GM18511 (cell line): ENCODE measurements around the gene IL36B.

ENCODE experiments used
- ATAC-seq: cut with Tn5 transposase; IDR thresholded peaks from one replicate; pipeline ENCODE4 v1.9.1; 2021; ENCODE audit warnings: mild to moderate bottlenecking, moderate library complexity; ENCODE audit not compliant: unreplicated experiment

IL36B gene

DNA sequence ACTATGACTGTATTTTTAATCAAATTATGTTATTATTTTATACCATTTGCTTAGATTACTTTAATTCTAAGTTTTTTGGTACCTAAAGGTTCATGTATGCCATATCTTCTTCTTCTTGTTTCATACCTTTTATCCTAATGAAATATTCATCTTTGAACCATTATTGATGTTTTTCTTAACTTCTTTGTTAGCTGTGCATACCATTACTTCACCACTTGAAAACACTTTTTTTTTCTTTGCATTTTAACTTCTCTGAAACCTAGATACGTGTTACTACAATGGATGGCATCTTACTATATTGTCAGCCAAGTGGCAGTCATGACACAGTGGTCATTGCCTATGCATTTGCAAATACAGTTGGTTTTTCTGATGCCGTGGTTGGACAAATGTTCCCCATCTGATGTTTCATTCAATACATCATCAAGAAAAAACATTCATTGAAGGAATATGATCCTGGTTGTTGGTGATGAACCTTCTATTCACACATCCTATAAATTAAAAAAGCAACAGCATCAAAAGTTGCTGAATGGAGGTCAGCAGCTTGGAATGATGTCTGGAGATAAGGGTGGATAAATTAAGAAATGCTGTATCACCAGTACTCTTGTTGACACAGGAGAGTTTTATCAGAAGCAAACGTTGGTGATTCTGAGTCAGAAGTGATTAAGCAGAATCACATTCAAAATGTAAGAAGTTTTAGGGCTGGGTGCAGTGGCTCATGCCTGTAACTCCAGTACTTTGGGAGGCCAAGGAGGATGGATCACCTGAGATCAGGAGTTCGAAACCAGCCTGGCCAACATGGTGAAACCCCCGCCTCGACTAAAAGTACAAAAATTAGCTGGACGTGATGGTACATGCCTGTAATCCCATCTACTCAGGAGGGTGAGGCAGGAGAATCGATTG is 40.0 kb downstream of the IL36B start:
- no peak for ATAC-seq

DNA sequence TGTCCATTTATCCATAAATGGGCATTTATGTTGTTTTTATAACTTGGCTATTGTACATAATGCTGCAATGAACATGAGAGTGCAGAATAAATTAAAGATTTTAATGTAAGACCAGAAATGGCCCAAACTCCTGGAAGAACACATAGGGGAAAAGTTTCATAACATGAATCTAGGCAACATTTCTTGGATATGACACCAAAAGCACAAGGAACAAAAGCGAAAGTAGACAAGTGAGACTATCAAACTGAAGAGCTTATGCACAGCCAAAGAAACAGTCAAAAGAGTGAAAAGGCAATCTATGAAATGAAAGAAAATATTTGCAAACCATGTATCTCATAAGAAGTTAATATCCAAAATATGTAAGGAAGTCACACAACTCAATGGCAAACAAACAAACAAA is 41.6 kb downstream of the IL36B start:
- ATAC-seq: no peak

- ATAC-seq: no peak
These were observed 42.6 kb downstream of the IL36B start for GRCh38 chr2:113010088-113010487.

- ATAC-seq: no peak
These were observed 43.0 kb downstream of the IL36B start for GRCh38 chr2:113009622-113010021.

GRCh38 chr2:113007250-113007649 is 45.4 kb downstream of the IL36B start:
- ATAC-seq: no peak

DNA sequence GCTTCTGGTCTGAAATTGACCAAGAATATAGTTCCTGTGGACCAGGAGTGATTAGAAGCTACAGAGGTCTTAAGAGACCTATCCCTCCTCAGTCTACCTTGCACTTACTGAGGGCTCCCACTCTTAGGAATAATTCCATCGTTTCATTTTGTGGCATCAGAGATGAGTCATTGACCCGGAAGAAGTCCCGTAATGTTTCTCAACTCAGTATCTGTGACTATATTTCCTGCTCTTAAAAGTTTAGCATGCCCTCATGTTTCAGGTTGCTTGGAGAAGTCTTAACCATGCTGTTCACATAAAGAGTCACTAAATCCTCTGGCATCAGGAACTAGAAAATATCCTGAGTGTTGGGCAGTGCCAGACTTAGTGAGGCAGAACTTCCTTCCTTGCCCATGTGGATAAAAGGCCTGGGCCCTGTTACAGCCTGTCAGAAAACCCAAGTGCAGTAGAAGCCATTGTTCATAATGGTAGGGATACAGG is 47.6 kb downstream of the IL36B start, which contains the start of gene IL36A:
TSS of gene IL36A (plus strand) at position 430 of the 480 bp plus-strand sequence. CDS start 413 bp downstream, outside the sequence.
- no peak for ATAC-seq

- no peak for ATAC-seq
These were observed 50.0 kb downstream of the IL36B start for GRCh38 chr2:113002677-113003076.

- no peak for ATAC-seq
These were observed 52.2 kb downstream of the IL36B start for GRCh38 chr2:113000436-113000835.

- no peak for ATAC-seq
These were observed 55.5 kb downstream of the IL36B start for GRCh38 chr2:112997151-112997550.

DNA sequence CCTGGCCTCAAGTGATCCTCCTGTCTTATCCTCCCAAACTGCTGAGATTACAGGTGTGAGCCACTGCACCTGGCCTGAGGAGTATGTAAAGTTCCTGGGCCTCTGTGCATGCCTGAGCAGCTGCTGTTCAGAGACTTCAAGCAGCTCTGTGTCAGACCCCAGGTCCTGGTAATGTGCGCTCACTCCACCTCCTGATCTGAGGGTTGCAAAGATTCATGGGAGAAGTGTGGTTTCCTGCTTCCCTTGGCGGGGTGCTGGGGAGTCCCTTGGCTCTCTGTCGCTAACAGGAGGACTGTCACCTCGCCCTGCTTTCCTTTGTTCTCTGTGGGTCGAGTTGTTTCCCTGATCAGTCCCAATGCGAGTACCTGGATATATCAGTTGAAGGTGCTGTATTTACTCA is 56.0 kb downstream of the IL36B start:
- no peak for ATAC-seq

DNA sequence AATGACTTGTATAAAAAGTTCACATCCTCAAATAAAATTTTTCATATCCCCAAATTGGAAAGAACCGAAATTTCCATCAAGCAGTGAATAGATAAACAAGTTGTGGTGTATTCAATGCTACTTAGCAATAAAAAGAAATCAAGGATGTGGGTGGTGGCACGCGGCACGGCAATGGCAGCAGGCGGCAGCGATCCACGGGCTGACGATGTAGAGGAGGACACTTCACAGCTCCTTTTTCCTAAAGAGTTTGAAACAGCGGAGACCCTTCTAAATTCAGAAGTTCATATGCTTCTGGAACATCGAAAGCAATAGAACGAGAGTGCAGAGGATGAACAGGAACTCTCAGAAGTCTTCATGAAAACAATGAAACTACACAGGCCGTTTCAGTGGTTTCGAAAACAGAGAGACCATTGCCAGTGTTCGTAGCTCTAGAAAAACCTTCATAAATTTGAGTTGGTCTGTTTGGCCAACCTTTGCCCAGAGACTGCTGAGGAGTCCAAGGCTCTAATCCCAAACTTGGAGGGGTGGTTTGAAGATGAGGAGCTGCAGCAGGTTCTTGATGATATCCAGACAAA is 57.2 kb downstream of the IL36B start:
- no peak for ATAC-seq

GRCh38 chr2:112994648-112995047 is 58.0 kb downstream of the IL36B start:
- ATAC-seq: no peak

- no peak for ATAC-seq
These were observed 58.8 kb downstream of the IL36B start for GRCh38 chr2:112993831-112994230.

DNA sequence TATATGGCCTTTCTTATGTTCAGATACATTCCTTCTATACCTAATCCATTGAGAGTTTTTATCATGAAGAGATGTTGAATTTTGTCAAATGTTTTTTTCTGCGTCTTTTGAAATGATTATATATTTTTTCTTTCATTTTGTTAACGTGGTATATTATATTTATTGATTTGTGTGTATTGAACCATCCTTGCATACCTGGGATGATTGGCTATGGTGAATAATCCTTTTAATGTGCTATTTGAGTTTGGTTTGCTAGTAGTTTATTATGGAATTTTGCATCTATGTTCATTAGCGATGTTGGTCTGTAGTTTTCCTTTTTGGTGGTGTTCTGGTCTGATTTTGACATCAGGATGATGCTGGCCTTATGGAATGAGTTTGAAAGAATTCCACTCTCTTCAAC is 63.1 kb downstream of the IL36B start:
- no peak for ATAC-seq

DNA sequence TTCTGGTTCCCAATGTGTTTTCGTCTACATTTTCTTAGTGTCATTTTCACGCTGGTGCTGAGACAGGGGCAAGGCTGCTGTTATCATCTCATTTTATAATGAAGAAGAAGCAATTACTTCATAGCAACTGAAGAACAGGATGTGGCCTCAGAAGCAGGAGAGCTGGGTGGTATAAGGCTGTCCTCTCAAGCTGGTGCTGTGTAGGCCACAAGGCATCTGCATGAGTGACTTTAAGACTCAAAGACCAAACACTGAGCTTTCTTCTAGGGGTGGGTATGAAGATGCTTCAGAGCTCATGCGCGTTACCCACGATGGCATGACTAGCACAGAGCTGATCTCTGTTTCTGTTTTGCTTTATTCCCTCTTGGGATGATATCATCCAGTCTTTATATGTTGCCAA is 67.6 kb downstream of the IL36B start:
- ATAC-seq: no peak

DNA sequence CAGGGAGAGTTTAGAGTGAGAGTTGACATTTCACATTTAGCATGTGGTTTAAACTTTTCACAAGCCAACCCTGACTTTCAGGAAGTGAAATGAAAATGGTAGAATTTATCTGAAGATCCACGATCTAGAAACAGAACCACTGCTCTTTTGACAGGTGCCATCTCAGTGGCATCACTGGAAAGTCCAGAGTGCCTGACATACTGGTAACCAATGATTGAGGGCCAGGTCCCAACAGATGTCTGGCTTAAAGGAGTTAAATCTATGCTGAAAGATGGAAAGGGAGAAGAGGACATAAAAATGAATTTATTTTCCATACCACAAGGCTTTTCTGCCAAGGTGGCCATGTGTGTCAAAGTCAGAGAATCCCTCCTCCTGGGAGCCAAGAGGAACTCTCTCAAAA is 72.1 kb downstream of the IL36B start:
- no peak for ATAC-seq

DNA sequence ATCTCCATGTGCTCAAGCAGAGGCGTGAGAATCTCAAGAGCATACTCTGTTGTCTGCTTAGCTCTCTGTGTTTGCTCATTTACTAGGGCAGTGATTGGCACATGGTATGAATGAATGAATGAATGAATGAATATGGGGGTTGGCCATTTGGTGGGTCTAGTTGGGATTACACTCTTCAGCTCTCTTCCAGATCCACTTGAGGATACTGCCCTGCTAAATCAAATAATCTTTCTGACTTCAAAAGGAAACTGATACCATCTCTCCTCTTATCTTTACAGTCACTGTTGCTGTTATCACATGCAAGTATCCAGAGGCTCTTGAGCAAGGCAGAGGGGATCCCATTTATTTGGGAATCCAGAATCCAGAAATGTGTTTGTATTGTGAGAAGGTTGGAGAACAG is 72.9 kb downstream of the IL36B start:
- no peak for ATAC-seq

DNA sequence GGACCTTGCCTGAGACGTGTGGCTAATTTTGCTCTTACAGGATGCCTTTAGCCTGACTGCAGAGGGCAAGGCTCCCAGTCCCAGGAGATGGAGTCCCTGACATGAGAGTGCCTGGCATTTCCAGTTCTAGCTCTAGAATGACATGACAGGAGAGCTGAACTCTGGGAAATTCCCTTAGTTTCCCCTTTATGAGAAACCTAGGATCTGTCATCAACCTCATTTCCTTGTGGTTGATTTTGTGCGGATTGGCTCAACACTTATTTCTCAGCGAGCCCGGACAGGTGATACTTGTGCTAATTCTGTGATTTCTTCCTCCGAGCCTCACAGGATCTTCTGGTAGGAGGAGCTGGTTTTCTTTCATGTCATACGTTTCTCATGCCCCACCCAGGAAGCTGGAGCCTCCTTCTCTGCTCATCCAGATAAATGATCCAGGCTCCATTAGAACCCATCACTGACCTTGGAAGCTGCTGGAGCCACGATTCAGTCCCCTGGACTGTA is 75.1 kb downstream of the IL36B start, which contains the start of gene IL36G:
TSS of gene IL36G (plus strand) at position 448 of the 498 bp plus-strand sequence. CDS start 633 bp downstream, outside the sequence.
- ATAC-seq: no peak
